GM19455 (cell line): Measurements from ENCODE around the gene YARS1.
A peak's percentile ranks its signal among the peaks of the same experiment; 100 is the strongest.

ENCODE experiments used
- ATAC-seq: cut with Tn5 transposase; IDR thresholded peaks from one replicate; pipeline ENCODE4 v1.9.1; 2021; ENCODE audit not compliant: unreplicated experiment

The YARS1 gene

DNA sequence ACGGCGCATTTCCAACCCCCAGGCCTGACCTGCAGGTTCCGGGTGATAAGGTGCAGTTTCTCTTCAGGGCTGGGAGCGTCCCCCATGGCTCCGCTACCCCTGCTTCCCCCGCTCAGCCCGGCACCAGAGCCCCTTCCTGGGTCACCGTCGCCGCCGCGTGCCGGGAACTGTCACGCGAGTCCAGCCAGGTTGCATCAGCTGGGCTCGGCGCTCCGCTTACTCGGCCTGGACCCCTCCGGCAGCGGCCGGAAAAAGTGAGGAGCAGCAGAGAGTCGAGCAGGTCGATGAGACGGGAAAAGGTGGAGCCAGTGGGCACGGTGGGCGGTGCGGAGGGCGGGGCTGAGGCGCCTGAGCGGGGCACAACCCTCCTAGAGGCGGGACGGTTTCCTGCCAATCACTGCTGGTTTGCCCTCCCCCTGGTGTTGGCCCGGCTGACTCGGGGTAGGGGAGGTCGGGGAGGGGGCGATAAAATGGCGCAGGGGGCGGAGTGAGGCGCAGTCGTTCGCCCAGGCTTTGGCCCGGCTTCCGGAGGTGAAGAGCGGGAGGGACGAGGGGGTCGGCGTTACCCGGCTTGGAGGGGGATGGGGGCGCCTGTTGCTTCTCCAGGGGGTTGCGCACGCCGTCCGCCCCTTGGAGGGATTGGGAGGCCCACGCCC is at the start of gene YARS1, which contains the start of gene S100PBP:
Gene YARS1, minus strand, starts transcription at position 200 of the 656 bp plus-strand sequence. Its CDS starts 114 bp downstream, at position 86.
Gene S100PBP, plus strand, starts transcription at position 495 of the 656 bp plus-strand sequence. CDS start 8,447 bp downstream, outside the sequence.
- ATAC-seq = peak; percentile 76

- no peak for ATAC-seq
Observed at GRCh38 chr1:32865639-32866405, 48.7 kb upstream of the YARS1 start.

- ATAC-seq = no peak
Observed at GRCh38 chr1:32864375-32865019, 47.3 kb upstream of the YARS1 start.

DNA sequence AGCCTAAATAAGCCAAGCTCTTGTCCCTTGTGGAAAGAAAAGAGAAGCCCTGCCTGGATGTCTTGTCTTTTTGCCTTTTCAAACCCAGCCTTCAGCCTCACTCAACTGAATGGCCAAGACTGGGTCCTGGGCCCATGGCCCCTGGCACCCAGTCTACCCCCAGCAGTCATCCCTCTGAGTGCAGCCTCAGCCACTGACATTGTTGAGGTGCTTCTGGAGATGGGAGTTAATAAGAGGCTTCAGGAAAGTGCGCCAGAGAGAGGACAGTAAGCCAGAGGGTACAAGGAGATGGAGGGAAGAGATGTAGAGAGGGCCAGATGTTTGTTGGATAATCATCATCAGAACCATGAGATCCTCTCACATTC is 46.7 kb upstream of the YARS1 start:
- no peak for ATAC-seq

GRCh38 chr1:32863218-32863880 is 46.2 kb upstream of the YARS1 start:
- ATAC-seq = no peak

- no peak for ATAC-seq
Observed at GRCh38 chr1:32861904-32862695, 44.9 kb upstream of the YARS1 start.

- no peak for ATAC-seq
Observed at GRCh38 chr1:32860566-32860965, 43.4 kb upstream of the YARS1 start.

DNA sequence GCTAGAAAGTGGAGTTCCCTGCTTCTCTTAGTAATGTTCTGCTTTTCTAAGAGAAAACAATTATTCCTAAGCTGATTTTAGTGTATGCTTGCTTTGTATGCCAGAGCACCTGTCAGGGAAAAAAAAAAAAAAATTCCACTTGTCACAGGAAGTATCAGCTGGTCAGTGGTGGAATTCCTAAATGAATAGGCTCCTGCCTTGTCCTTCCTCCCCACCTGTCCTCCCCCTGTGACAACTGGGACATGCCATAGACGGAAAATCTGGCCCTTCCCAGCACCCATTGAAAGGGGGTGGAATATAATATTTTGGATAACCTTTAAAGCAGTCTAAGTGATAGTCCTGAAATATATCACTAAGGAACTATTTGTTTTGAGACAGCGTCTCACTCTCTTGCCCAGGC is 42.8 kb upstream of the YARS1 start:
- ATAC-seq = no peak

- ATAC-seq = no peak
Observed at GRCh38 chr1:32858791-32859190, 41.6 kb upstream of the YARS1 start.

DNA sequence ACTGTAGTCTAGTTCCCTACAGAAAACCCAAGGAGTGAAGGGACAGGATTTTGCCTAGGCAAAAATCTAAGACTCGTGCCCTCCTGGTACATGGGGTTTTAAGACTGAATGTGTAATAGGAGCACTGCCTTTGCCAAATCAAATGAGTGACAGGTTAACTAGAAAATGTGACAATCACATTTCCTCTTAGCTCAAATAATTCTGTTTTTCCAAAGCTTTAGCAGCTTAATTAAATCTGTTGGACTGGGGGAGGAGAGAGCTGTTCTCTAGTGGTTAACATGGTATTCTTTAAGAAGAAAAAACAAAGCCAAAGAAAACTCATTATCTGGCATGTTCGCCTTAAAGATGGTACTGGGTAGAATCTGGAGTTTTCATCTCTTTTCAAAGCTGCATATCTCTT is 41.0 kb upstream of the YARS1 start:
- no peak for ATAC-seq

GRCh38 chr1:32855861-32856617 is 38.9 kb upstream of the YARS1 start:
- ATAC-seq = no peak

DNA sequence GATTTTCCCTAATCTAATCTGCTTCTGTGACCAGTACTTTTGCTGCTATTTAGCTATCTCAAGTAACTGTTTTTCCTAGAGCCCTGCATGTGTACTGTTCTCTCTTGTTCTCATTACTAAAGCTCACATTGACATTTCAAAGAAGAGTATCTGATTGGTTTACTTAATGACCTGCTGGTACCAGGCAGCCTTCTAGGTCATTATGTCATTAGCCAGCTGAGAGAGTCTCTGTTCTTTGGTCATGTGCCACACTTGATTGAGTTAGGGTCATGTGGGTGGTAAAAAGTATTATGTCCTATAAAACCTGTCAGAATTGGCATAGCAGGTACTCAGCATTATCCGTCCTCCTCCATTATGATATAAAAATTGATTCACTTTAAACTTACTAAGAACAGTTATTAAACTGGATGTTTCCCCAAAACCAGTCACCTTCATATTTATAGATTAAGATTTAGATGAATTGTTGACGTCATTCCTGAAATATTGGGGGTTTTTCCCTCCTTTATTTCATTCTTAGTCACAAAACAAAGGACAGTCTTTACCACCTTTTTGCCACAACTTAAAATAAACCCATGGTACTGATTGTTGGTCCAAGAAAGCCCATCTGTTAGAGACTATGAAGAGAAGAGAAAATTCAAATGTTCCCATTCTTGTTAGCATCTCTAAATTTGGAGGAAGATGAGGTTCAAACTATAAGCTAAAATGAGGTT is 31.4 kb upstream of the YARS1 start:
- no peak for ATAC-seq

GRCh38 chr1:32831878-32832277 is 14.7 kb upstream of the YARS1 start:
- ATAC-seq = no peak

DNA sequence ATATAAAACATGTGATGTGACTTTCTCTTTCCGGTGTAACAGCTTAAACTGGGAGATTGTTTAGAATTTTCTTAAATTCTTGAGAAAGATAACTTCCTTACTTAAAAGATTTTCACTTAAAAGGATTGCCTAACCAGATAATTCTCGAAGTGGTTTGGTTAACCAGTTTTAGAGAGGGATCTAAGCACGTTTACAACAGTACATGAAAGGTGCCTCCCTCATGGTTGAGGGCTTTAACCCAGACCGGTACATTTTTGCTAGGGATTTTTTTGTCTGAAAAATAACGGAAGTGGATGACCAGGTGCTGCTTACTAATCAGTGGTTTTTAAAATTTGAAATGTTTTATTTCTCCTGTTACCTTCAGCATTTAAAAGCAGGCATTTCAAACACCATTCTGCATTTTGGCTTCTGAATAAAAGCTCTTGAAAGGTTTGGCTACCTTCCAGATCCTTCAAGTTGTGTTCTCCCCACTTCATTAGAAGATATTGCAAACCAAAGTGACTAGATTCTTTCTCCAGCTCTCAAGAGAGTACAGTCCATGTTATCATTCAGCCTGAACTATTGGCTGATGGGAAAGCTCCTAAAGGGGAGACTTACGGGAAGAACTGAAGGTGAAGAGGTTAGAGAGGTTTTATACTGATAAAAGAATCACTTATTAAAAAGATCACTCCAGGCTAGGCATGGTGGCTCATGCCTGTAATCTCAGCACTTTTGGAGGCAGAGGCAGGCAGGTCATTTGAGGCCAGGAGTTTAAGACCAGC is 13.1 kb upstream of the YARS1 start:
- ATAC-seq = no peak

GRCh38 chr1:32828341-32828740 is 11.2 kb upstream of the YARS1 start:
- no peak for ATAC-seq

- no peak for ATAC-seq
Observed at GRCh38 chr1:32825181-32825580, 8.0 kb upstream of the YARS1 start.

DNA sequence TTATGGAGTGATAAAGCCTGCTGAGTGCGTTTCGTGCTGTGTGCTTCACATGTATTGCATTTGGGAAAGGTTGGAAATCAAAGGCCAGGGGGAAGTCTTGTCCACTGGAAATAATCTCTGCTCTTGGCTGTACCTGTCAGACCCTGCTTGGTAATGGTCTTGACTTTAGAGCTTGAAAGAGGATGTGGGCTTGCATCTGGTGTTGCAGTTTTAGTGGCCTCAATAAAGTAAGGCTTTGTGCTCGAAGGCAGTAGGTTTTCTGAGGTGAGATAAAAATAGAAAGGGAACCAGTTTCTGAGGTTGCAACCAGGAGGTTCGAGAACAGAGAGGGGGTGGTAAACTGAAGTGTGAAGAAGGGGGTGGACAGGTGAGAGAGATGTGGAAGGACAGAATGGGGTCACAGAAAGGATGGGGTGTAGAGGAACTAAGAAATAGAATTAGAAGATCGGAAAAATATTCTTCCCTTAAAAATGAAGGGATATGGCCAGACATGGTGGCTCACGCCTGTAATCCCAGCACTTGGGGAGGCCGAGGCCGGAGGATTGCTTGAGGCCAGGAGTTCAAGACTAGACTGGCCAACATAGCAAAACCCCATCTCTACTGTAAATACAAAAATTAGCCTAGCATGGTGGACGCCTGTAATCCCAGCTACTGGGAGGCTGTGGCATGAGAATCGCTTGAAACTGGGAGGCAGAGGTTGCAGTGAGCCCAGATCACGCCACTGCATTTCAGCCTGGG is 1.8 kb upstream of the YARS1 start:
- no peak for ATAC-seq
